ENCODE measurements around the gene TAF11L14. TPM values are rescaled to one million over a fixed set of nuclear protein-coding genes. Genes with fewer than 3 reads are reported as not detected.
A peak's percentile ranks its signal among the peaks of the same experiment; 100 is the strongest.

The TAF11L14 gene
- total RNA-seq, 1 experiment from 2014 or later, result not detected

- Histone ChIP-seq H2BK120ac (ENCODE audit: low read depth, low read length, poor library complexity, severe bottlenecking) (no peak overlapping the region), H4K20me1 (ENCODE audit: control insufficient read depth, insufficient read depth, insufficient read length) (no peaks in the 10 kb centered on the region), H3K79me2 (ENCODE audit: insufficient read depth, low read length) (no peaks in the 10 kb centered on the region), H3K27me3 (ENCODE audit: insufficient read depth, low read length) (no peaks in the 10 kb centered on the region), H3K14ac (ENCODE audit: insufficient read depth, low read length) (no peak overlapping the region), H4K5ac (ENCODE audit: insufficient read length, low read depth, low read length) (no peak overlapping the region), H3K27ac (ENCODE audit: insufficient read length, low read depth, low read length) (no peak overlapping the region), H2BK12ac (ENCODE audit: insufficient read length, low read depth, low read length) (no peak overlapping the region), H3K4me2 (ENCODE audit: insufficient read depth, insufficient read length, low read length) (no peak overlapping the region), H3K18ac (ENCODE audit: insufficient read length, low read depth, low read length) (no peak overlapping the region), H2AFZ (ENCODE audit: low read length) (peak overlapping the region; percentile 32), H2BK20ac (ENCODE audit: low read depth, low read length, poor library complexity, severe bottlenecking) (no peak overlapping the region), H2BK15ac (ENCODE audit: low read depth, low read length) (no peak overlapping the region), H3K23ac (ENCODE audit: insufficient read length, low read depth, low read length) (no peak overlapping the region), H3T11ph (ENCODE audit: low read length) (no peak overlapping the region), H3K4ac (ENCODE audit: low read depth, low read length) (no peak overlapping the region), H3K4me1 (ENCODE audit: insufficient read depth, low read length) (no peaks in the 10 kb centered on the region), H4K91ac (ENCODE audit: insufficient read length, low read depth, low read length) (no peak overlapping the region), H4K8ac (replicated peaks; ENCODE audit: insufficient read length, low read depth, low read length) (no peak overlapping the region), H3K9me3 (ENCODE audit: control insufficient read depth, low read depth, low read length) (no peaks in the 10 kb centered on the region), H2AK5ac (ENCODE audit: insufficient read length, low read length) (no peak overlapping the region), H3K56ac (ENCODE audit: insufficient read length, low read depth, low read length) (no peak overlapping the region), H3K23me2 (ENCODE audit: insufficient read length, low read depth, low read length, poor library complexity, severe bottlenecking) (no peaks in the 10 kb centered on the region), H2BK5ac (ENCODE audit: insufficient read length, low read length) (no peak overlapping the region), H3K9ac (ENCODE audit: extremely low read depth, insufficient read length, low read length) (no peak overlapping the region), H3K79me1 (ENCODE audit: insufficient read depth, low read depth, low read length, poor library complexity, severe bottlenecking) (no peaks in the 10 kb centered on the region)
- Mint-ChIP-seq H3K4me1 (no peaks in the 10 kb centered on the region), H3K4me3 (no peak overlapping the region), H3K36me3 (ENCODE audit: insufficient read depth in 1 of 3, low read depth in 3 of 3) (peaks cover 0 to 3% (median 0%) of the 10 kb centered on the region in 3 experiments; a peak in 3 of 7 replicates), H3K9me3 (peaks cover 4 to 6% of the 10 kb centered on the region in 2 experiments; a peak in 4 of 5 replicates), H3K27me3 (ENCODE audit: low read depth) (no peaks in the 10 kb centered on the region), H3K27ac (no peak overlapping the region)
- no CpG with 5 or more reads among the region's 6 CpGs for WGBS (ENCODE audit: extremely low coverage, insufficient read length, low lambda C conversion rate)
- DNase-seq, result no peak
- no peak for TF ChIP-seq CTCF (conservative IDR thresholded peaks at IDR 0.05)
Observed at GRCh38 chr5:17655921-17656320, 21.7 kb downstream of the TAF11L14 start.

All from H9 (cell line).